Neural progenitor cell (in vitro differentiated cells): ENCODE results near the gene KCNE5. TPM values are rescaled to one million over a fixed set of nuclear protein-coding genes. Genes with fewer than 3 reads are reported as not detected.

Source experiments
- DNase-seq: peaks from one replicate; pipeline ENCODE4 v3.0.0-alpha.2; 2016; ENCODE audit warnings: low spot score
- H2AFZ ChIP-seq: fragments of 200-600 bp; sonication (generic); replicated peaks from 2 replicates; pipeline ENCODE4 v1.6.1; 2016; ENCODE audit warnings: antibody characterized with exemption
- H3F3A ChIP-seq: fragments of 200-600 bp; sonication (generic); 2 replicates; pipeline ENCODE4 v1.6.1; 2016; ENCODE audit warnings: antibody characterized with exemption, low read depth
- H3K27ac ChIP-seq: fragments of 200-600 bp; sonication (generic); 2 replicates; pipeline ENCODE4 v1.5.1; 2016; ENCODE audit warnings: mild to moderate bottlenecking
- H3K27me3 ChIP-seq: fragments of 200-600 bp; sonication (generic); 2 replicates; pipeline ENCODE4 v1.6.1; 2016; ENCODE audit warnings: mild to moderate bottlenecking, moderate library complexity
- H3K36me3 ChIP-seq: fragments of 200-600 bp; sonication (generic); 2 replicates; pipeline ENCODE4 v1.5.1; 2016
- H3K4me1 ChIP-seq: fragments of 200-600 bp; sonication (generic); 2 replicates; pipeline ENCODE4 v1.6.1; 2016; ENCODE audit warnings: mixed run types
- H3K4me2 ChIP-seq: fragments of 200-600 bp; sonication (generic); 2 replicates; pipeline ENCODE4 v1.6.1; 2016
- H3K4me3 ChIP-seq: fragments of 200-600 bp; sonication (generic); 2 replicates; pipeline ENCODE4 v1.5.1; 2016
- H3K79me2 ChIP-seq: fragments of 200-600 bp; sonication (generic); 2 replicates; pipeline ENCODE4 v1.6.1; 2016; ENCODE audit warnings: low read depth
- H3K9ac ChIP-seq: fragments of 200-600 bp; sonication (generic); 2 replicates; pipeline ENCODE4 v1.6.1; 2016
- H3K9me3 ChIP-seq: fragments of 200-600 bp; sonication (generic); 2 replicates; pipeline ENCODE4 v1.5.1; 2016; ENCODE audit warnings: low read depth
- H4K20me1 ChIP-seq: fragments of 200-600 bp; sonication (generic); 2 replicates; pipeline ENCODE4 v1.6.1; 2016; ENCODE audit warnings: low read depth
- H3K27ac Mint-ChIP-seq: 3 replicates; pipeline ENCODE4 v1.8.0; 2021; ENCODE audit warnings: mixed read lengths
- H3K27me3 Mint-ChIP-seq: 2 replicates; pipeline ENCODE4 v1.8.0; 2022; ENCODE audit warnings: low read depth, mild to moderate bottlenecking, inconsistent platforms, moderate library complexity, mixed read lengths; ENCODE audit not compliant: insufficient read depth
- H3K36me3 Mint-ChIP-seq: 3 replicates; pipeline ENCODE4 v1.8.0; 2021; ENCODE audit warnings: mixed read lengths
- H3K4me1 Mint-ChIP-seq: 3 replicates; pipeline ENCODE4 v1.8.0; 2021; ENCODE audit warnings: mixed read lengths
- H3K4me3 Mint-ChIP-seq: 3 replicates; pipeline ENCODE4 v1.8.0; 2021; ENCODE audit warnings: mild to moderate bottlenecking, moderate library complexity, mixed read lengths
- H3K9me3 Mint-ChIP-seq: 3 replicates; pipeline ENCODE4 v1.8.0; 2020; ENCODE audit warnings: mixed read lengths
- EZH2 ChIP-seq: fragments of 200-600 bp; sonication (generic); IDR thresholded peaks from 2 replicates; pipeline ENCODE4 v1.6.1; 2017; ENCODE audit warnings: antibody characterized with exemption, mild to moderate bottlenecking, moderate library complexity
- EZH2phosphoT487 ChIP-seq: fragments of 200-600 bp; sonication (generic); IDR thresholded peaks from 2 replicates; pipeline ENCODE4 v1.6.1; 2017; ENCODE audit warnings: antibody characterized with exemption
- total RNA-seq: library from RNA; depleted of rRNA; stranded (reverse); fragments of >200 nt; gene quantifications from 2 replicates; pipeline ENCODE4 v1.2.3, GENCODE V29; 2015; ENCODE audit warnings: low replicate concordance
- TF ChIP-seq, protein P1 (sequence below): fragments of 200-600 bp; sonication (generic); IDR thresholded peaks from 2 replicates; pipeline ENCODE4 v1.5.1; 2017; ENCODE audit warnings: antibody characterized with exemption, mild to moderate bottlenecking

The KCNE5 gene
- total RNA-seq, 1 donor from 2014 or later, result 1.3 TPM

DNA sequence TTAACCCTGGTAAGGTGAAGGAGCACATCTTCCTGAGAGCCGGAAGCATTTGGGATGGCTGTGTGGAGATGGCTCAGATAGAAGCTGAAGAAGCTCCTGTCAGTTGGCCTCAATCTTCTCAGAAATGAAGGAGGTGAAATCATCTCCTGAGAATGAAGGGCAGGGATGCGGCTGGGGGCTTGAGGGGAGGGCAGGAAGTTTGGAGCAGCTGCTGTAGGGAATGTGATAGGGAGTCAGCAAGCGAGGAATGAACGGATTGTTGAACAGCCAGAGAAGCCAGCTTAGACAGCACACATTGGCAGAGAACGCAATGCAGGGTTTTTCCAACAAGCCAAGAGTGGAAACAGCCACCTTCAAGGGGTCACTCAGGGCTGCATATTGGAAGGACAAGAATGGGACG, 10.0 kb downstream of the KCNE5 start:
- H3K4me2 ChIP-seq, result no peak overlapping the region
- Mint-ChIP-seq H3K9me3 (no peaks in the 10 kb centered on the region), H3K36me3 (no peaks in the 10 kb centered on the region), H3K27ac (no peak overlapping the region), H3K4me3 (no peak overlapping the region), H3K27me3 (peaks cover 1% of the 10 kb centered on the region), H3K4me1 (peaks cover 2% of the 10 kb centered on the region)
- no peaks in the 10 kb centered on the region for H3K27me3 ChIP-seq
- no peaks in the 10 kb centered on the region for H3K79me2 ChIP-seq
- H3K36me3 ChIP-seq, result no peaks in the 10 kb centered on the region
- no peak overlapping the region for H3K9ac ChIP-seq
- H4K20me1 ChIP-seq, result no peaks in the 10 kb centered on the region
- H3K9me3 ChIP-seq, result no peaks in the 10 kb centered on the region
- no peak overlapping the region for H3K27ac ChIP-seq
- H3K4me1 ChIP-seq, result no peaks in the 10 kb centered on the region
- no peak overlapping the region for H2AFZ ChIP-seq
- H3K4me3 ChIP-seq, result no peak overlapping the region
- DNase-seq, result no peak
- TF ChIP-seq, protein P1, sequence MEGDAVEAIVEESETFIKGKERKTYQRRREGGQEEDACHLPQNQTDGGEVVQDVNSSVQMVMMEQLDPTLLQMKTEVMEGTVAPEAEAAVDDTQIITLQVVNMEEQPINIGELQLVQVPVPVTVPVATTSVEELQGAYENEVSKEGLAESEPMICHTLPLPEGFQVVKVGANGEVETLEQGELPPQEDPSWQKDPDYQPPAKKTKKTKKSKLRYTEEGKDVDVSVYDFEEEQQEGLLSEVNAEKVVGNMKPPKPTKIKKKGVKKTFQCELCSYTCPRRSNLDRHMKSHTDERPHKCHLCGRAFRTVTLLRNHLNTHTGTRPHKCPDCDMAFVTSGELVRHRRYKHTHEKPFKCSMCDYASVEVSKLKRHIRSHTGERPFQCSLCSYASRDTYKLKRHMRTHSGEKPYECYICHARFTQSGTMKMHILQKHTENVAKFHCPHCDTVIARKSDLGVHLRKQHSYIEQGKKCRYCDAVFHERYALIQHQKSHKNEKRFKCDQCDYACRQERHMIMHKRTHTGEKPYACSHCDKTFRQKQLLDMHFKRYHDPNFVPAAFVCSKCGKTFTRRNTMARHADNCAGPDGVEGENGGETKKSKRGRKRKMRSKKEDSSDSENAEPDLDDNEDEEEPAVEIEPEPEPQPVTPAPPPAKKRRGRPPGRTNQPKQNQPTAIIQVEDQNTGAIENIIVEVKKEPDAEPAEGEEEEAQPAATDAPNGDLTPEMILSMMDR, result no peak
- TF ChIP-seq EZH2 (no peak), EZH2phosphoT487 (no peak)
- no peaks in the 10 kb centered on the region for H3F3A ChIP-seq

DNA sequence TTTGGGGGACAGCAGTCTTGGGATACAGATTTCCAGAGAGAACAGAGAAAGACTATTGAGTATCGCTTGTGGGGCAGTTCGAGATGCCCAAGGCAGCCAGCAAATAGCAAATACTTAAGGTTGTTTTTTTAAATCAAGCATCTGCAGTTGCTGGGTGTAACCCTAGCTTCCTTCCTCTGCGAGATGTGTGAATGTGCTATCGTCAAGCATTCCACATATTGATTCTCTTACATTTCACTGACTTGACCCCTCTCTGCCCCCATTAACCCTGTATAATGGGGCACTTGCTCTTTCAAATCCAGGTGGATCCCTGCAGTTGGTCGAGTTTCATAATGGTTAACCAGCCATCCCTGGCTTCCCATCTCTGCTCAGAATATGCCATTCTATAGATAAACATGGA, 23.5 kb downstream of the KCNE5 start:
- Mint-ChIP-seq H3K9me3 (peaks cover 6% of the 10 kb centered on the region), H3K4me1 (peaks cover 23% of the 10 kb centered on the region), H3K27ac (no peak overlapping the region), H3K27me3 (peaks cover 2% of the 10 kb centered on the region), H3K4me3 (no peak overlapping the region), H3K36me3 (no peaks in the 10 kb centered on the region)
- H3K9me3 ChIP-seq, result no peaks in the 10 kb centered on the region
- no peak for DNase-seq
- no peaks in the 10 kb centered on the region for H3K36me3 ChIP-seq
- H3K9ac ChIP-seq, result no peak overlapping the region
- H3F3A ChIP-seq, result no peaks in the 10 kb centered on the region
- H4K20me1 ChIP-seq, result no peaks in the 10 kb centered on the region
- no peak for TF ChIP-seq EZH2phosphoT487
- TF ChIP-seq, protein P1, result no peak
- TF ChIP-seq EZH2, result no peak
- no peak overlapping the region for H3K4me3 ChIP-seq
- H3K27ac ChIP-seq, result no peak overlapping the region
- no peaks in the 10 kb centered on the region for H3K27me3 ChIP-seq
- H3K79me2 ChIP-seq, result no peaks in the 10 kb centered on the region
- peaks cover 19% of the 10 kb centered on the region for H3K4me1 ChIP-seq
- H3K4me2 ChIP-seq, result no peak overlapping the region
- no peak overlapping the region for H2AFZ ChIP-seq

DNA sequence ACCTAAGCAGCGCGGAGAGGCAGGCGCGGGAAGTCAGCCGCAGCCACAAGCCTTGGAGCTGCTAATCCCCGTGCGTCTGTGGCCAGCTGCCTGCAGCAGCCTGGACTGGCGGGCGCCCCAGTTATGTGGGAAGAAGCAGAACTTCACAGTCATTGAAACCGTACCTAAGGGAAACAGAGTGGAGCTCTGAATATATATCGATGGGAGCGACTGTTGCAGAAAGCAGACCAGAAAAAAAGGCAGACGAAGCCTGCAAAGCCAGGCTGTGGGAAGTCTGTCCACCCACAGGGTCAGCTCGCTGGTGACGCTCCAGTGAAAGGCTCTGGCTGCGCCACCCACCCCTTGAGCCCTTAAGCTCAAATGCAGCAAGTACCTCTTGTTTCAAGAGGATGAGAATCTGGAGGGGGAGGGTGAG, 24.7 kb downstream of the KCNE5 start:
- Histone ChIP-seq H3F3A (no peaks in the 10 kb centered on the region), H3K4me2 (peak overlapping the region; percentile 33), H2AFZ (peak overlapping the region; percentile 46), H3K9me3 (no peaks in the 10 kb centered on the region), H3K4me1 (peaks cover 19% of the 10 kb centered on the region), H3K36me3 (no peaks in the 10 kb centered on the region), H3K4me3 (peak overlapping the region; percentile 1), H3K27ac (no peak overlapping the region), H4K20me1 (no peaks in the 10 kb centered on the region), H3K27me3 (no peaks in the 10 kb centered on the region), H3K9ac (no peak overlapping the region), H3K79me2 (no peaks in the 10 kb centered on the region)
- Mint-ChIP-seq H3K36me3 (no peaks in the 10 kb centered on the region), H3K9me3 (no peaks in the 10 kb centered on the region), H3K4me1 (peaks cover 23% of the 10 kb centered on the region), H3K4me3 (peak overlapping the region; percentile 72), H3K27me3 (peaks cover 2% of the 10 kb centered on the region), H3K27ac (no peak overlapping the region)
- TF ChIP-seq EZH2phosphoT487 (no peak), EZH2 (no peak)
- peak; percentile 69 for DNase-seq

- no peaks in the 10 kb centered on the region for H4K20me1 ChIP-seq
- no peak for TF ChIP-seq EZH2
- H3K9ac ChIP-seq, result no peak overlapping the region
- H2AFZ ChIP-seq, result no peak overlapping the region
- H3K27me3 ChIP-seq, result no peaks in the 10 kb centered on the region
- peaks cover 16% of the 10 kb centered on the region for H3K4me1 Mint-ChIP-seq
- H3K9me3 ChIP-seq, result no peaks in the 10 kb centered on the region
- H3K36me3 Mint-ChIP-seq, result no peaks in the 10 kb centered on the region
- no peak overlapping the region for H3K4me2 ChIP-seq
- no peak overlapping the region for H3K4me3 ChIP-seq
- no peaks in the 10 kb centered on the region for H3K9me3 Mint-ChIP-seq
- peaks cover 15% of the 10 kb centered on the region for H3K4me1 ChIP-seq
- H3K36me3 ChIP-seq, result no peaks in the 10 kb centered on the region
- no peak for DNase-seq
- no peaks in the 10 kb centered on the region for H3F3A ChIP-seq
- peaks cover 2% of the 10 kb centered on the region for H3K27me3 Mint-ChIP-seq
- H3K27ac Mint-ChIP-seq, result no peak overlapping the region
- no peak overlapping the region for H3K4me3 Mint-ChIP-seq
- no peak overlapping the region for H3K27ac ChIP-seq
- H3K79me2 ChIP-seq, result no peaks in the 10 kb centered on the region
Observed at GRCh38 chrX:109596015-109596414, 29.0 kb downstream of the KCNE5 start.
